Stimulated activated CD4-positive, alpha-beta T cell treated with anti-CD3 and anti-CD28 coated beads, Interleukin-15, amount 100 ng/mL, for 1 hour (primary cell): Measurements from ENCODE around the gene MLPH.
A peak's percentile ranks its signal among the peaks of the same experiment; 100 is the strongest.

Experiments used
- DNase-seq, 2 donors: peaks; one replicate each; pipeline ENCODE4 v3.0.0-alpha.2; 2020; ENCODE audit warnings: low read depth in 1 of 2, low spot score in 1 of 2

Gene MLPH

GRCh38 chr2:237598468-237599208, 111.6 kb downstream of the MLPH start:
- no peak for DNase-seq

GRCh38 chr2:237599465-237600110, 112.5 kb downstream of the MLPH start:
- no peak for DNase-seq

- DNase-seq, result no peak
These were observed 113.3 kb downstream of the MLPH start for GRCh38 chr2:237600205-237600846.

- no peak for DNase-seq
These were observed 114.5 kb downstream of the MLPH start for GRCh38 chr2:237601453-237602116.

- DNase-seq, result no peak
These were observed 115.4 kb downstream of the MLPH start for GRCh38 chr2:237602409-237602808.

GRCh38 chr2:237603049-237603717, 116.1 kb downstream of the MLPH start:
- DNase-seq, result no peak

- DNase-seq, result peak in 1 of 2 donors; percentile 37
These were observed 116.8 kb downstream of the MLPH start for GRCh38 chr2:237603718-237604362.

GRCh38 chr2:237604391-237604790, 117.3 kb downstream of the MLPH start:
- DNase-seq, result no peak
